Measurements from ENCODE around the gene POU2F2. TPM values are rescaled to one million over a fixed set of nuclear protein-coding genes. Genes with fewer than 3 reads are reported as not detected.

The POU2F2 gene
- total RNA-seq, 1 experiment from 2014 or later: 6.0 TPM

DNA sequence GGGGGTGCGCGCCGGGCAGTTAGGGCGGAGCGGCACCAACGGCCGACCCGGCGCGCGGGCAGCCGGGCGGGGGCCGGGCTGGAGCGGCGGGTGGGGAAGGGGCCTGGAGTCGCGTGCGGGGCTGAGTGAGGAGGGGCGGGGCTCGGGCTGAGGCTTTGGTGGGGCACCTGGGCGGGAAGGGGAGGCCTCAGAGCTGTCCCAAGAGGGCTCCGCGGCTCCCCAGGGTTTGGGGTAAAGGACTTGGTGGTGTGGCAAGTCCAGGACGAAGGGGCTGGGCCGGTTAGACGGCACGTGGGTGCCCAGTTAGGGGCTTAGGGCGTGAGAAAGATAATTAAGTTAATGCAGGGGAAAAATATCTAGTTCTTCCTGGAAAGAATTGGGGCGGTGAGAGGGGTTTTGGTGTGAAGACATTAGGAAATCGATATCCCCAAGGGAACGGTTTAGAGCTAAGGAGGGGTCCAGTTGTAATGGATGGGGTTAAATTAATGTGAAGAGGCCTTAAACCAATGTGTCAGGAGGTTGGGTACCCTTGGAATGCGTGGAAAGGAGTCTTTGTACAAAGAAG is 55.8 kb downstream of the POU2F2 start:
- POLR2A ChIA-PET: interaction anchor here (0.6 to 1.0 kb wide), 2 partner anchors 19 to 21 kb away, joined by 4 to 7 read pairs; no protein-coding TSS in a partner anchor
- CTCF ChIA-PET: interaction anchor here (0.7 to 1.5 kb wide), 6 partner anchors 39 to 344 kb away, joined by 3 to 7 read pairs (median 3); no protein-coding TSS in a partner anchor
- no peaks in the 10 kb centered on the region for H3K27me3 Mint-ChIP-seq (ENCODE audit: low read depth)
- 0 out of 2 replicates have a peak, but pooled peaks have one; percentile 1 for TF ChIP-seq SMAD3 (CRISPR knock-in tag; IDR thresholded peaks at IDR 0.05; ENCODE audit: borderline replicate concordance)
- TF ChIP-seq, protein P1, sequence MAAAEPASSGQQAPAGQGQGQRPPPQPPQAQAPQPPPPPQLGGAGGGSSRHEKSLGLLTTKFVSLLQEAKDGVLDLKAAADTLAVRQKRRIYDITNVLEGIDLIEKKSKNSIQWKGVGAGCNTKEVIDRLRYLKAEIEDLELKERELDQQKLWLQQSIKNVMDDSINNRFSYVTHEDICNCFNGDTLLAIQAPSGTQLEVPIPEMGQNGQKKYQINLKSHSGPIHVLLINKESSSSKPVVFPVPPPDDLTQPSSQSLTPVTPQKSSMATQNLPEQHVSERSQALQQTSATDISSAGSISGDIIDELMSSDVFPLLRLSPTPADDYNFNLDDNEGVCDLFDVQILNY (CRISPR knock-in tag; IDR thresholded peaks at IDR 0.05): no peak
- TF ChIP-seq TCF7 (CRISPR knock-in tag; IDR thresholded peaks at IDR 0.05; ENCODE audit: low read depth): 0 out of 2 replicates have a peak, but pooled peaks have one; percentile 35
- no peaks in the 10 kb centered on the region for H3K9me3 Mint-ChIP-seq
- H3K4me1 Mint-ChIP-seq: peaks cover 35% of the 10 kb centered on the region
- H3K36me3 Mint-ChIP-seq: peaks cover 28% of the 10 kb centered on the region
- DNase-seq (ENCODE audit: low spot score): peak; percentile 65
- H3K4me3 Mint-ChIP-seq: peak overlapping the region; percentile 93
- peak overlapping the region; percentile 69 for H3K27ac Mint-ChIP-seq
- ATAC-seq: peak; percentile 5; the same call in 1 of the 2 replicates

DNA sequence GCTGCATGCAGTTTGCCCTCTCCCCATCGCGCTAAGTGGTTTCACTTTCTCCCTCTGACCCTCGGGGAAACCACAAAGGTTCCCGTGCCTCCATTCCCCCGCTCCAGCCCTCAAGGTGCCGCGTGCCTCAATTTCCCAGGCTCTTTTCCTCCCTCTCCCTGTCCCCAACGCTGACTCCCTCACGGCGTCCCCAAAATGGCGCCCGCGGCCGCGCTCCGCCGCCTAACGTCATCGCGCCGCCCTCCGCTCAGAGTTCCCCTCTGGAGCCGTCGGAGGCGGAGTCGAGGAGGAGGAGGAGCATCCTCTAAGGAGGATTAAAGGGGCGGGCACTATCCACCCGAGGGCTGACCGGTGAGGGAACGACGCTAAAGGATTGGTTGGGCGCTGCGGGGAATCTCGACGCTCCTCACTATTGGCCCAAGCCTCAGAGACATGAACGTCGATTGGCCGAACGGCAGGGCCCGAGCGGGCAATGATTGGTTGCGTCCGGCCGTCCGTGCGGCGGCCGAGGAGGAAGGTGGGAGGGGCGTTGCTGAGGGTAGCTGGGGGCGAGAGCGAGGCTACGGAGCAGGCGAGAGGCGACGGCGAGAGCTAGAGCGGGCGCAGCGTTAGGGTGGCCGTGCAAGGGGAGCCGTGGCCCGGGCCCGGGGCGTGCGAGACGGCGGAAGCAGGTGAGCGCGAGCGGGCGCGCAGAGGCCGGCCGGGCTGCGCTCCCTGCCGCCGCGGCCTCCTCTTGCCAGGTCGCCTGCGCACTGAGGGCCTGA is 56.4 kb downstream of the POU2F2 start, which contains the start of gene ZNF574:
Gene ZNF574 (plus strand): TSS at position 551 of the 764 bp plus-strand sequence. CDS start 2,441 bp downstream, outside the sequence.
- CTCF ChIA-PET: interaction anchor here (0.7 to 1.5 kb wide), 5 partner anchors 39 to 344 kb away, joined by 3 to 7 read pairs (median 3); no protein-coding TSS in a partner anchor
- Mint-ChIP-seq H3K36me3 (peaks cover 21% of the 10 kb centered on the region), H3K27me3 (ENCODE audit: low read depth) (no peaks in the 10 kb centered on the region), H3K9me3 (no peaks in the 10 kb centered on the region), H3K4me1 (peaks cover 40% of the 10 kb centered on the region), H3K27ac (peak within 1 kb of the TSS; percentile 100), H3K4me3 (peak within 1 kb of the TSS; percentile 99)
- DNase-seq (ENCODE audit: low spot score) (peak; percentile 99), ATAC-seq (peak; percentile 97)
- POLR2A ChIA-PET: interaction anchor here (1.0 kb wide), 1 partner anchor 20 kb away, joined by 4 read pairs; no protein-coding TSS in a partner anchor
- TF ChIP-seq KAT7 (CRISPR knock-in tag; IDR thresholded peaks at IDR 0.05; ENCODE audit: borderline replicate concordance): 0 out of 2 replicates have a peak, but pooled peaks have one; percentile 62
- no peak for TF ChIP-seq TCF7 (CRISPR knock-in tag; IDR thresholded peaks at IDR 0.05; ENCODE audit: low read depth)
- TF ChIP-seq, protein P2, sequence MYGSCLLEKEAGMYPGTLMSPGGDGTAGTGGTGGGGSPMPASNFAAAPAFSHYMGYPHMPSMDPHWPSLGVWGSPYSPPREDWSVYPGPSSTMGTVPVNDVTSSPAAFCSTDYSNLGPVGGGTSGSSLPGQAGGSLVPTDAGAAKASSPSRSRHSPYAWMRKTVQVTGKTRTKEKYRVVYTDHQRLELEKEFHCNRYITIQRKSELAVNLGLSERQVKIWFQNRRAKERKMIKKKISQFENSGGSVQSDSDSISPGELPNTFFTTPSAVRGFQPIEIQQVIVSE (CRISPR knock-in tag; IDR thresholded peaks at IDR 0.05; ENCODE audit: borderline replicate concordance): no peak
- TF ChIP-seq ZBTB21 (CRISPR knock-in tag; IDR thresholded peaks at IDR 0.05; ENCODE audit: borderline replicate concordance): no peak
- TF ChIP-seq NR2C2 (CRISPR knock-in tag; IDR thresholded peaks at IDR 0.05): no peak
- no peak for TF ChIP-seq ZNF121 (CRISPR knock-in tag; IDR thresholded peaks at IDR 0.05)
- no peak for TF ChIP-seq JAZF1 (CRISPR knock-in tag; IDR thresholded peaks at IDR 0.05)
- no peak for TF ChIP-seq SOX15 (CRISPR knock-in tag; IDR thresholded peaks at IDR 0.05)
- TF ChIP-seq NFYB (CRISPR knock-in tag; conservative IDR thresholded peaks at IDR 0.05; ENCODE audit: low read depth): peak; percentile 93
- TF ChIP-seq, protein P3, sequence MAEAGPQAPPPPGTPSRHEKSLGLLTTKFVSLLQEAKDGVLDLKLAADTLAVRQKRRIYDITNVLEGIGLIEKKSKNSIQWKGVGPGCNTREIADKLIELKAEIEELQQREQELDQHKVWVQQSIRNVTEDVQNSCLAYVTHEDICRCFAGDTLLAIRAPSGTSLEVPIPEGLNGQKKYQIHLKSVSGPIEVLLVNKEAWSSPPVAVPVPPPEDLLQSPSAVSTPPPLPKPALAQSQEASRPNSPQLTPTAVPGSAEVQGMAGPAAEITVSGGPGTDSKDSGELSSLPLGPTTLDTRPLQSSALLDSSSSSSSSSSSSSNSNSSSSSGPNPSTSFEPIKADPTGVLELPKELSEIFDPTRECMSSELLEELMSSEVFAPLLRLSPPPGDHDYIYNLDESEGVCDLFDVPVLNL (CRISPR knock-in tag; IDR thresholded peaks at IDR 0.05; ENCODE audit: borderline replicate concordance, low read depth): no peak
- TF ChIP-seq ZNF317 (CRISPR knock-in tag; IDR thresholded peaks at IDR 0.05; ENCODE audit: borderline replicate concordance, low read depth): no peak
- TF ChIP-seq, protein P4, sequence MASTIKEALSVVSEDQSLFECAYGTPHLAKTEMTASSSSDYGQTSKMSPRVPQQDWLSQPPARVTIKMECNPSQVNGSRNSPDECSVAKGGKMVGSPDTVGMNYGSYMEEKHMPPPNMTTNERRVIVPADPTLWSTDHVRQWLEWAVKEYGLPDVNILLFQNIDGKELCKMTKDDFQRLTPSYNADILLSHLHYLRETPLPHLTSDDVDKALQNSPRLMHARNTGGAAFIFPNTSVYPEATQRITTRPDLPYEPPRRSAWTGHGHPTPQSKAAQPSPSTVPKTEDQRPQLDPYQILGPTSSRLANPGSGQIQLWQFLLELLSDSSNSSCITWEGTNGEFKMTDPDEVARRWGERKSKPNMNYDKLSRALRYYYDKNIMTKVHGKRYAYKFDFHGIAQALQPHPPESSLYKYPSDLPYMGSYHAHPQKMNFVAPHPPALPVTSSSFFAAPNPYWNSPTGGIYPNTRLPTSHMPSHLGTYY (CRISPR knock-in tag; IDR thresholded peaks at IDR 0.05): 0 out of 2 replicates have a peak, but pooled peaks have one; percentile 36
- no peak for TF ChIP-seq ELF4 (CRISPR knock-in tag; IDR thresholded peaks at IDR 0.05; ENCODE audit: low read depth)
- TF ChIP-seq, protein P5, sequence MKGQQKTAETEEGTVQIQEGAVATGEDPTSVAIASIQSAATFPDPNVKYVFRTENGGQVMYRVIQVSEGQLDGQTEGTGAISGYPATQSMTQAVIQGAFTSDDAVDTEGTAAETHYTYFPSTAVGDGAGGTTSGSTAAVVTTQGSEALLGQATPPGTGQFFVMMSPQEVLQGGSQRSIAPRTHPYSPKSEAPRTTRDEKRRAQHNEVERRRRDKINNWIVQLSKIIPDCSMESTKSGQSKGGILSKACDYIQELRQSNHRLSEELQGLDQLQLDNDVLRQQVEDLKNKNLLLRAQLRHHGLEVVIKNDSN (CRISPR knock-in tag; IDR thresholded peaks at IDR 0.05): no peak
- TF ChIP-seq, protein P6, sequence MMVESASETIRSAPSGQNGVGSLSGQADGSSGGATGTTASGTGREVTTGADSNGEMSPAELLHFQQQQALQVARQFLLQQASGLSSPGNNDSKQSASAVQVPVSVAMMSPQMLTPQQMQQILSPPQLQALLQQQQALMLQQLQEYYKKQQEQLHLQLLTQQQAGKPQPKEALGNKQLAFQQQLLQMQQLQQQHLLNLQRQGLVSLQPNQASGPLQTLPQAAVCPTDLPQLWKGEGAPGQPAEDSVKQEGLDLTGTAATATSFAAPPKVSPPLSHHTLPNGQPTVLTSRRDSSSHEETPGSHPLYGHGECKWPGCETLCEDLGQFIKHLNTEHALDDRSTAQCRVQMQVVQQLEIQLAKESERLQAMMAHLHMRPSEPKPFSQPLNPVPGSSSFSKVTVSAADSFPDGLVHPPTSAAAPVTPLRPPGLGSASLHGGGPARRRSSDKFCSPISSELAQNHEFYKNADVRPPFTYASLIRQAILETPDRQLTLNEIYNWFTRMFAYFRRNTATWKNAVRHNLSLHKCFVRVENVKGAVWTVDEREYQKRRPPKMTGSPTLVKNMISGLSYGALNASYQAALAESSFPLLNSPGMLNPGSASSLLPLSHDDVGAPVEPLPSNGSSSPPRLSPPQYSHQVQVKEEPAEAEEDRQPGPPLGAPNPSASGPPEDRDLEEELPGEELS (CRISPR knock-in tag; IDR thresholded peaks at IDR 0.05): peak; percentile 32
- no peak for TF ChIP-seq GABPB1 (CRISPR knock-in tag; IDR thresholded peaks at IDR 0.05)
- TF ChIP-seq ESRRA (CRISPR knock-in tag; IDR thresholded peaks at IDR 0.05; ENCODE audit: borderline replicate concordance): no peak
- TF ChIP-seq, protein P7, sequence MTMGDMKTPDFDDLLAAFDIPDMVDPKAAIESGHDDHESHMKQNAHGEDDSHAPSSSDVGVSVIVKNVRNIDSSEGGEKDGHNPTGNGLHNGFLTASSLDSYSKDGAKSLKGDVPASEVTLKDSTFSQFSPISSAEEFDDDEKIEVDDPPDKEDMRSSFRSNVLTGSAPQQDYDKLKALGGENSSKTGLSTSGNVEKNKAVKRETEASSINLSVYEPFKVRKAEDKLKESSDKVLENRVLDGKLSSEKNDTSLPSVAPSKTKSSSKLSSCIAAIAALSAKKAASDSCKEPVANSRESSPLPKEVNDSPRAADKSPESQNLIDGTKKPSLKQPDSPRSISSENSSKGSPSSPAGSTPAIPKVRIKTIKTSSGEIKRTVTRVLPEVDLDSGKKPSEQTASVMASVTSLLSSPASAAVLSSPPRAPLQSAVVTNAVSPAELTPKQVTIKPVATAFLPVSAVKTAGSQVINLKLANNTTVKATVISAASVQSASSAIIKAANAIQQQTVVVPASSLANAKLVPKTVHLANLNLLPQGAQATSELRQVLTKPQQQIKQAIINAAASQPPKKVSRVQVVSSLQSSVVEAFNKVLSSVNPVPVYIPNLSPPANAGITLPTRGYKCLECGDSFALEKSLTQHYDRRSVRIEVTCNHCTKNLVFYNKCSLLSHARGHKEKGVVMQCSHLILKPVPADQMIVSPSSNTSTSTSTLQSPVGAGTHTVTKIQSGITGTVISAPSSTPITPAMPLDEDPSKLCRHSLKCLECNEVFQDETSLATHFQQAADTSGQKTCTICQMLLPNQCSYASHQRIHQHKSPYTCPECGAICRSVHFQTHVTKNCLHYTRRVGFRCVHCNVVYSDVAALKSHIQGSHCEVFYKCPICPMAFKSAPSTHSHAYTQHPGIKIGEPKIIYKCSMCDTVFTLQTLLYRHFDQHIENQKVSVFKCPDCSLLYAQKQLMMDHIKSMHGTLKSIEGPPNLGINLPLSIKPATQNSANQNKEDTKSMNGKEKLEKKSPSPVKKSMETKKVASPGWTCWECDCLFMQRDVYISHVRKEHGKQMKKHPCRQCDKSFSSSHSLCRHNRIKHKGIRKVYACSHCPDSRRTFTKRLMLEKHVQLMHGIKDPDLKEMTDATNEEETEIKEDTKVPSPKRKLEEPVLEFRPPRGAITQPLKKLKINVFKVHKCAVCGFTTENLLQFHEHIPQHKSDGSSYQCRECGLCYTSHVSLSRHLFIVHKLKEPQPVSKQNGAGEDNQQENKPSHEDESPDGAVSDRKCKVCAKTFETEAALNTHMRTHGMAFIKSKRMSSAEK (CRISPR knock-in tag; IDR thresholded peaks at IDR 0.05; ENCODE audit: borderline replicate concordance): no peak

All from WTC11 (cell line).